ENCODE results near the gene UST.

The UST gene

GRCh38 chr6:149086363-149086762 is 339.5 kb downstream of the UST start:
- Histone ChIP-seq H3K27me3 (no peaks in the 10 kb centered on the region), H3K4me3 (ENCODE audit: low read depth, low read length) (no peak overlapping the region), H3K36me3 (no peaks in the 10 kb centered on the region), H3K4me1 (peaks cover 3% of the 10 kb centered on the region; the same call in 1 of the 2 replicates), H3K9me3 (no peaks in the 10 kb centered on the region)
- TF ChIP-seq, protein P1, sequence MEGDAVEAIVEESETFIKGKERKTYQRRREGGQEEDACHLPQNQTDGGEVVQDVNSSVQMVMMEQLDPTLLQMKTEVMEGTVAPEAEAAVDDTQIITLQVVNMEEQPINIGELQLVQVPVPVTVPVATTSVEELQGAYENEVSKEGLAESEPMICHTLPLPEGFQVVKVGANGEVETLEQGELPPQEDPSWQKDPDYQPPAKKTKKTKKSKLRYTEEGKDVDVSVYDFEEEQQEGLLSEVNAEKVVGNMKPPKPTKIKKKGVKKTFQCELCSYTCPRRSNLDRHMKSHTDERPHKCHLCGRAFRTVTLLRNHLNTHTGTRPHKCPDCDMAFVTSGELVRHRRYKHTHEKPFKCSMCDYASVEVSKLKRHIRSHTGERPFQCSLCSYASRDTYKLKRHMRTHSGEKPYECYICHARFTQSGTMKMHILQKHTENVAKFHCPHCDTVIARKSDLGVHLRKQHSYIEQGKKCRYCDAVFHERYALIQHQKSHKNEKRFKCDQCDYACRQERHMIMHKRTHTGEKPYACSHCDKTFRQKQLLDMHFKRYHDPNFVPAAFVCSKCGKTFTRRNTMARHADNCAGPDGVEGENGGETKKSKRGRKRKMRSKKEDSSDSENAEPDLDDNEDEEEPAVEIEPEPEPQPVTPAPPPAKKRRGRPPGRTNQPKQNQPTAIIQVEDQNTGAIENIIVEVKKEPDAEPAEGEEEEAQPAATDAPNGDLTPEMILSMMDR (IDR thresholded peaks at IDR 0.05; ENCODE audit: low read depth, low read length): no peak
- DNase-seq: no peak

DNA sequence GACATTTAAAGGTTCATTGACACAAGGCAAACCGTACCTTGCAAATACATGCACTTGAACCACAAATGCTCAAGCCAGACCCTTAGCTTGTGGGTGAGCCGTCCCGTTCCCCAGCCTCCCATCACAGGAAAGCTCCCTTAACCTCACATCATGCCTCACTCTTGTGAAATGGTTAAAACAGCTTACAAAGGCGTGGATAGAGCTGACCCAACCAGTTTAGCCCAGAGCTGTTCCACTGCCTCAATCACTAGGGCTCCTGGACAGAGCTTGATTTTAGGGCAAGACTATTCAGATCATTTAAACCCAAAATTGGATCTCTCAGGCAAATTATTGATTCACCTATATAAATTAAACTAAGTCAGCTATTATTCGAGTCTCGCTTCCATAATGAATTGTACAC is 341.1 kb downstream of the UST start:
- DNase-seq: no peak
- Histone ChIP-seq H3K9me3 (no peaks in the 10 kb centered on the region), H3K4me1 (no peaks in the 10 kb centered on the region), H3K27me3 (no peaks in the 10 kb centered on the region), H3K36me3 (no peaks in the 10 kb centered on the region), H3K4me3 (ENCODE audit: low read depth, low read length) (no peak overlapping the region)
- TF ChIP-seq, protein P1 (IDR thresholded peaks at IDR 0.05; ENCODE audit: low read depth, low read length): no peak

DNA sequence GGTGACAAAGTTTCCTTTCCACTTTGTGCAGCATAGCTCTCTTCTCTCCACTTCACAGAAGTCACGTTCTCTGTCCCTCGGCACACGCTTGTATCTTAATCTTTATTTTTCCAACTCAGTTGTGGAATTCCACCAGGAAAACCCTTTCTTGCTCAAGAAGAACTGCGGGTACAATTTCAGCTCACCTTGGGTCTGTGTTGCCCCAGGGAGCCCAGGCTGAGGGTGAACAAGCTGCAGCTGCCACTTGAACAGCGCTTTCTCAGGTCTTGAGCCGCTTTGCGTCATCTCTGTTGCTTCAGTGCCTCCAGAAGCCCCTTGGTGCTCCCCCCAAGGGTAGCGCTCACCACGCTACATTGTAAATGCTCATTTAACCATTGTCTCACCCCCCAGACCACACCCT is 341.5 kb downstream of the UST start:
- H3K9me3 ChIP-seq: no peaks in the 10 kb centered on the region
- no peak overlapping the region for H3K4me3 ChIP-seq (ENCODE audit: low read depth, low read length)
- no peak for DNase-seq
- no peaks in the 10 kb centered on the region for H3K27me3 ChIP-seq
- H3K4me1 ChIP-seq: no peaks in the 10 kb centered on the region
- H3K36me3 ChIP-seq: no peaks in the 10 kb centered on the region
- TF ChIP-seq, protein P1 (IDR thresholded peaks at IDR 0.05; ENCODE audit: low read depth, low read length): no peak

- Histone ChIP-seq H3K36me3 (no peaks in the 10 kb centered on the region), H3K4me1 (no peaks in the 10 kb centered on the region), H3K27me3 (no peaks in the 10 kb centered on the region), H3K4me3 (ENCODE audit: low read depth, low read length) (no peak overlapping the region), H3K9me3 (no peaks in the 10 kb centered on the region)
- TF ChIP-seq, protein P1 (IDR thresholded peaks at IDR 0.05; ENCODE audit: low read depth, low read length): peak; percentile 16; the same call in 1 of the 2 replicates
- no peak for DNase-seq
Observed at GRCh38 chr6:149089510-149089909, 342.7 kb downstream of the UST start.

DNA sequence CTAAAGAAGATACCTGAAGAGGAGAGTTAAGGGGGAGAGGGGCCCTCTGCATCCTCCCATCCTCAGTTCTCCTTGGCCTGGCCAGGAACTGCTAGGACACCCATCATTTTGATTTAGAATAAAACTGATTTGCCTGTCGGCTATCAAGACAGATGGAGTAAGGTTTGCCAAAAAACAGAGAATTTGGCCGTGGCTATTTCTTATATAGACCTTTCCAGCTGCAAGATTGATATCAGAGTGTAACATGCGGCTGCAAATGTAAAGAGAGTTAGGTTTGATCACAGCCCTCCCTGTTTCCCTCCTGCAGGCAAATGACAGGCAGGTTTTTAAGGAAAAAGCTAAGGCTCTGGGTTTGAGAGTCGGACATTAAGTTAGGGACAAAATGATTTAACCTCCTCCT is 344.1 kb downstream of the UST start:
- Histone ChIP-seq H3K9me3 (no peaks in the 10 kb centered on the region), H3K27me3 (no peaks in the 10 kb centered on the region), H3K36me3 (no peaks in the 10 kb centered on the region), H3K4me1 (no peaks in the 10 kb centered on the region), H3K4me3 (ENCODE audit: low read depth, low read length) (no peak overlapping the region)
- TF ChIP-seq, protein P1 (IDR thresholded peaks at IDR 0.05; ENCODE audit: low read depth, low read length): no peak
- no peak for DNase-seq

DNA sequence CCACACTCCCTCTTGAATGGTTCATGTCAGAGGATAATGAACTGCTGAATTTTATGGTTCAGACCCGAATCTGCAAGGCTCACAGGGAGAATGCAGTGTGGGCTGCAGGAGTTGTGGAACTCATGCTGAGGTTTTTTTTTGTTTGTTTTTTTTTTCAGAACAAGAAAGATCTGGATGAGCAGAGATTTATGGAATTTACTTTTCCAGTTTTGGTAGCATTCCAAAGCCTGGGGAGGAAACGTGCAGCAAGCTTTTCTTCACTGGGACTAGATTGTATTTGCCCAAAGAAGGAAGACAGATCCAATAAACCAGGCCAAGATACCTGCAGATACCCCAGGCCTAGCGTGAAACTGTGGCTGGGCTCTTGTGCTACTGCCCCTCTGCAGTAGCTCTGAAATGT is 346.8 kb downstream of the UST start:
- DNase-seq: no peak
- no peaks in the 10 kb centered on the region for H3K27me3 ChIP-seq
- H3K4me3 ChIP-seq (ENCODE audit: low read depth, low read length): no peak overlapping the region
- no peaks in the 10 kb centered on the region for H3K4me1 ChIP-seq
- TF ChIP-seq, protein P1 (IDR thresholded peaks at IDR 0.05; ENCODE audit: low read depth, low read length): no peak
- H3K9me3 ChIP-seq: no peaks in the 10 kb centered on the region; the same call in 1 of the 2 replicates
- H3K36me3 ChIP-seq: no peaks in the 10 kb centered on the region

All from BE2C (cell line).